Measurements from ENCODE around the gene TANC1.

TANC1 gene

DNA sequence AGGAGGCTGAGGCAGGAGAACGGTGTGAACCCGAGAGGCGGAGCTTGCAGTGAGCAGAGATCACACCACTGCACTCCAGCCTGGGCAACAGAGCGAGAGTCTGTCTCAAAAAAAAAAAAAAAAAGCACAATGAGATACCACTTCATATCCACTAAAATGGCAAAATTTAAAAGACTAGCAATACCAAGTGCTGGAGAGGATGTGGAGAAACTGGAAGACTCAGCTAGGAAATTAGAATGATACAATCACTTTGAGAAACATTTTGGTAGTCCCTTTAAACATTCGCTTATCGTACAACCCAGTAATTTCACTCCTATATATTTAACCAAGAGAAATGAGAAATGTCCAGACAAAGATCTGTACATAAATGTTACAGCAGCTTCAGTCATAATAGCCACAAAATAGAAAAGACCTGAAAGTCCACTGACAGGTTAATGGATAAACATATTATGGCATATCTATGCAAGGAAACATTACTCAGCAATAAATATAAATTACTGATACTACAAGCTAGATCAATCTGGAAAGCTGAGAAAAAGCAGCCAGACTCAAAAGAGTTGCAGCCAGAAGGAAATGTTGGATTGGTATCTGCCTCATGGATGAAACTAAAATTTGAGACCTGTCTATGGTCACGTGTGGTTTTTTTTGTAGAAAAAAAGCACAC is 278.0 kb downstream of the TANC1 start:
- DNase-seq (ENCODE audit: low read depth in 2 of 3, low spot score in 1 of 3), result no peak

DNA sequence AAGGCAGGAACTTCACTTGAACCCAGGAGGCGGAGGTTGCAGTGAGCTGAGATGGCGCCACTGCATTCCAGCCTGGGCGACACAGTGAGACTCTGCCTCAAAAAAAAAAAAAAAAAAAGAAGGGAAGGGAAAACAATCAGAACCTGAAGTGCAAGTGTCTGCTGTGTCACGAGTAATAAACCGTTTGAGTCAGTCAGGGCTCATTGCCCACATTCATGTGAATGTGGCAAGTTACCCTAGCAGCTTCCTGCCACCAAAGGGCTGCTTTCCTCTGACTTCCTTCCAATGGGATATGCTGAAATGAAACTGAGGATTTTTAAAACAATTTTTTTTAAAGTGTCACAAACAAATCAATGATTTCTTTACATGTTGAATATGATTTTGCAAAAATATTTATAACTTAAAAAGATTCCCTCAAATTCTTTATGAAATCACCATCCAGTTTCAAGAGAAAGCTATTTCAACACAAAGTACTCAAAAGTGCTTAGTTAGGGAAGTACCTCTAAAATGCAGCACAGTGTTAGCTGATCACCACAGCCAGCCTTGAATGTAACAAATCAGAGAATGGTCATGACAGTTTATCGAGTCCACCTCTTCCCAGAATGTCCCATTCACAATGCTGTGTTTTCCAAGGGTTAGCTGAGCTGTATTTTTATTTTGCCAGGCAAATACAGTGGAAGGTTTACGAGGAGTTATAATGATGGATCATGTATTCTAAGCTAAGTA is 281.7 kb downstream of the TANC1 start:
- no peak for DNase-seq (ENCODE audit: low read depth in 2 of 3, low spot score in 1 of 3)

DNA sequence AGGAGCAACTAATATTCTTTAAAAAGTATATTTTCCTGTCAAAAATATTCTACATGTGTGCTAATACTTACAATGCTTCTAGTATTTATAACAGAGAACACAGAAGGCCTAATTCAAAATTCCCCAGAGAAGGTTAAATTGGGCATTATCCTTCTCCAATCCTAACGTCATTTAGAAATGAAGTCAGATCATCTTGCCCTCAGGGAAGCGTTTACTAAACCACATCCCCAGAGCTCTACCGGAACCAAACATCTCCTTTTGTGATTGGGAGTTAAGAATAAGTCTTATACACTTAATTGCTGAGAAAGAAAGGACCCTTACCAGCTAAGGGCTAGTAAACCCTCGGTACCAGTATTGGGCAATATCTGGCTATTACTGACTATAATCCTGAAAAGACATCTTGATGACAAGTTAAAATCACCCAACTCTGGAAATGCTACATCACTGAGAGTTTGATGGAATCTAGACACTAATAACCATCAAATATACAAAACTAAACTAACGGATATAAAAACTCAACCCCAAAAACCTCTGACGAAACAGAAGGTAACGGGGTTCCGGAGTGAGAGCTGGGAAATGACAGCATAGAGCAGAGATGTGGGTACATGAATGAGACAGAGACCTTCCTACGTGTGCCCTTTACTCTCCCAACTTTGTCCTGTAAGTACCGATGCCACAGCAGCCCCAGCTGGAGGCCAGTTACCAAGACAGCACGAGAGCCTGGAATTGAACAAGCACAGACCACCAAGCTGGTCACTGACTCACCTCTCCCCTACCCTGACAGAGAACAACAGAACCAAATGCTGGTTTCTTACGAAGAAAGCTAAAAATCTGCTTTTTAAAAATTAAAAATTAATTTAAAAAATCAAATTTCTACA is 283.1 kb downstream of the TANC1 start:
- no peak for DNase-seq (ENCODE audit: low read depth in 2 of 3, low spot score in 1 of 3)

DNA sequence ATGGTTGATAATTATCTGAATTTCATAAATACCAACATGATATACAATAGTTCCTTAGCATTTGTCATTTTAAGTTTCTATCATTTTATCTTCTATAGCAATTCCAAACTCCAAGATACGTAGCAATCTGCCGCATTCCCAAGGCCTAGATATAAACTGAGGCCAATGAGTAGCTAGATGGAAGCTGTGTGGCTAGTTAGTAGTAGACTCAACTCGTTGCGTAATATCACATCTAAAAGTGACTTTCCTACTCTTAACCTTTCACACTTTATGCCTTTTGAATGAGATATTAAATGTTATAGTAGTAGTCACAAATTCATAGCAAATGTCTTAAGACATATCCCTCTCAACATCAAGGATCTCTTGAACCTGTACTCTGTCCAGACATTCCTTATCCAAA is 284.5 kb downstream of the TANC1 start:
- no peak for DNase-seq (ENCODE audit: low read depth in 2 of 3, low spot score in 1 of 3)

DNA sequence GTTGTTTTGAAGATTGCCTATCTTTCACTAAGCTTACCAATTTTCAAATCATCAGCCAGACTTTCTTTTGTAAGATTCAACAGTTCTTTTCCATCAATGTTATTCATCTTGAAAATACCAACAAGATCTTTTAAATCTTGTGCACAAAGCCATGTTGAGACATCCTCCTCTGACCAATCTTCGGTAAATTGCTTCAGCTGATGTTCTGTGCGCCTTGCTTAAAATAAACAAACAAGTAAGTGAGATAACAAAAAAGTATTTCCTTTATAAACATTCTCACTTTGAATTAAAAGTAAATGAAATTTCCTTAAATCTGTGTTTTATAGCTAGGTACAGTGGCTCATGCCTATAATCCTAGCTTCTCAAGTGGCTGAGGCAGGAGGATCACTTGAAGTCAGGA is 287.7 kb downstream of the TANC1 start:
- no peak for DNase-seq (ENCODE audit: low read depth in 2 of 3, low spot score in 1 of 3)

DNA sequence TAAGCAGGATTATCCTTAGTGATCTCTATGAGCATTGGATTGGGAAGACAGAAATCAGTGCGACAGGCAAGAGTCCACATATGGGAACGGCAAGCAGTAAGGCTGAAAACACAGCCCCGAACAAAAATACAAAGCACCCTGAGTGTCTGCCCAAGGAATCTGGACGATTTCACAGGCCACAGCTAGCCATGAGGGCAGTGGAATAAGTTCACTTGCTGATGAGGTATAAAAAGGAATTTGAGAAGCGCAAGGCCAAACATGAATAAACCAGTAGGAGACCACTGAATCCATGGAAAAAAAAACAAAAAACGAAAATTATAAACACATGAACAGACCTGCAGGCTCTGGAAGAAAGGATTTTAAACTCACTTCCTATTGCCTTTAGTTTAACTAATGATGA is 293.8 kb downstream of the TANC1 start:
- no peak for DNase-seq (ENCODE audit: low read depth in 2 of 3, low spot score in 1 of 3)

DNA sequence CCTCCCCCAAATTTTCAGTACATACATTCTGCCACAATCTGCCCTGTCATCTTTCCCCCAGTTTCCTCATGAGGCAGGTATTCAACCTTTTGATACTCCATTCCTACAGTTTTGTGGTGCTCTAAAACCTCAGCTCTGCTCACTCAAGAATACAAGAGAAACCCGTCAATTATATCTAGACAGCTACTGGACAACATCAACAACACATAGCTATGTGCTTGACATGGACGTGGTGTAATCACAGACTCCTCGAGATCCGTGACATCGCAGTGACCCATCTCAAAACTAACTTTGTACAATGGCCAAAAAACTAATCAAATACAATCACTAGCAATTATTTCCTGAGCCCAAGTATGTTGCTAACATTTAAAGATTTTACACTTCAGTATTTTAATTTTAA is 294.5 kb downstream of the TANC1 start:
- DNase-seq (ENCODE audit: low read depth in 2 of 3, low spot score in 1 of 3), result no peak

DNA sequence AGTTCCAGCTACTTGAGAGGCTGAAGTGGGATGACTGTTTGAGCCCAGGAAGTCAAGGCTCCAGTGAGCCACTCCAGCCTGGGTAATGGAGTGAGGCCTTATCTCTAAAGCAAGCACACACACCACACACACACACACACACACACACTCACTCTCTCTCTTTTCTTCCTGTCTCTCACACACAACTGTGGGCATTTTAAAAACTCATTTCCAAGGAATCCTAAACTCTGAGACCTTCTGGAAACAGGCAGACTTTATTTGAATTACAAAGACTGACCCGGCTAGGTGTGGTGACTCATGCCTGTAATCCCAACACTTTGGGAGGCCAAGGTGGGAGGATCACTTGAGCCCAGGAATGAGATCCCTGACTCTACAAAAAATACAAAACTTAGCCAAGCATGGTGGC is 296.7 kb downstream of the TANC1 start:
- DNase-seq (ENCODE audit: low read depth in 2 of 3, low spot score in 1 of 3), result no peak

DNA sequence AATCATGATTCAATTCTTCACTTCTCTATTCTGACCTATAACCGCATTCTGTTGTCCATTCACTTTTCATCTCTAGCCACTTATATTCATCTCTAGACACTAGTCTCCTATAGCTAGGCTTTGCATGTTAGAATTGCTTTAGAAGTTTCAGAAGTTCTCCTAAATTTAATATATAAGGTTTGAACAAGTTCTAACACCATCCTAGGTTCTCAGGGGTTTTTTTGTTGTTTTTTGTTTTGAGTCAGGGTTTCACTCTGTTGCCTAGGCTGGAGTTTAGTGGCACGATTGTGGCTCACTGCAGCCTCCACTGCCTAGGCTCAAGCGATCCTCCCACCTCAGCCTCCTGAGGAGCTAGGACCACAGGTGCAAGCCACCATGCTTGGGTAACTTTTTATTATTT is 298.1 kb downstream of the TANC1 start:
- no peak for DNase-seq (ENCODE audit: low read depth in 2 of 3, low spot score in 1 of 3)

DNA sequence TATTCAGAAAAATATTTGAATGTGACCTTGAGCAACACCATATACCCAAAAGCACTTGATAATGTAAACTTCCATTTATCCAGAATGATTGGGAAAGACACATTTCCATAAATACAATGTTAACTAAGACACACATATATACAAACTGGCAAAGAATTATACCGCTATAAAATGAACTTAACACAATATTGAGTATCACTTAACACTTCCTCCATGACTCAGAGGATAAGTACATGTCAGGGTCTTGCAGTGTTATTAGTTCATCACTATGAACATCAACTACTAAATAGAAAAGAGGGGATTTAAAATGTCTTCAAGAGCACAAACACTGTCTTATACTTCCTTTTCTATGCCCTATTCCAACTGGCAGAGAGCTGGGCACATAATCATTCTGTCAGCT is 299.5 kb downstream of the TANC1 start:
- DNase-seq (ENCODE audit: low read depth in 2 of 3, low spot score in 1 of 3), result no peak

DNA sequence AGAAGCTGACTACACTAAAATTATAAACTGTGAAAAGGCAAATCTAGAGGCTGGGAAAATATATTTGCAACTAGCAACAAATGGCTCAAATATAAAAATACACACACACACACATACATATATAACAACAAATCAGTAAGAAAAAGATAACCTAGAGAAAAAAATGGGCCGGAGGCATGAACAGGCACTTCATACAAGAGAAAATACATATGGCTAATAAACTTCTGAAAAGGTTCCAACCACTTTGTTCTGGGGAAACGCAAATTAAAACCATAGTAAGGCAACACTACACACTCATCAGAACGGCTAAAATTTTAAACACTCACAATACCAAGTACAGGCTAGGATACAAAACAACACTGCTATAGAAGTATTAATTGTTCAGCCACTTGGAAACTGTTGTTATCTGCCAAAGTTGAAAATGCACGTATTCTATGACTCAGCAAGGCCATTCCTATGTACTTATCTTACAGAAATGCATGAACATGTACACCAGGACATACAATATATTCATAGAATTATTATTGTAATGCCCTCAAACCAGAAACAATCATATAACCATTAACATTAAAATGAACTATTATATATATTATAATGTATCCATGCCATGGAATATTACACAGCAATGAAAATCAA is 302.4 kb downstream of the TANC1 start:
- no peak for DNase-seq (ENCODE audit: low read depth in 2 of 3, low spot score in 1 of 3)

DNA sequence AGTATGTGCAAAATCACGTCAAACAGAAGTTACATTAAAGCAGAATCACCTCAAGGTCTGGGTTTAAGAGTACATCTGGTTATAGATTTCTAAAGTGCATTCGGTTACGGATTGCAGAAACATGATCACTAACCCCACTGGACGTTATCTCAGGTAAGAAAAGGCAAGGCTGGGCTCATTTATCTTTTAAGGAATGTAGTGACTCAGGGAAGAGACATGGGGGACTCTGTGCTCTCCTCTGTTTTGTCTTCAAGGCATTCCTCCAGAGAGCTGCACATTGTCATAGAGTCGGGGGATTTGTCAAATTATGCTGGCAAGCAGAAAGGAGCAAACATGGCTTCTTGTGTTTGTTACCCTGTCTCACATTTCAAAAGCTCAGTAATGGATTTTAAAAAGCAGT is 303.7 kb downstream of the TANC1 start:
- no peak for DNase-seq (ENCODE audit: low read depth in 2 of 3, low spot score in 1 of 3)

DNA sequence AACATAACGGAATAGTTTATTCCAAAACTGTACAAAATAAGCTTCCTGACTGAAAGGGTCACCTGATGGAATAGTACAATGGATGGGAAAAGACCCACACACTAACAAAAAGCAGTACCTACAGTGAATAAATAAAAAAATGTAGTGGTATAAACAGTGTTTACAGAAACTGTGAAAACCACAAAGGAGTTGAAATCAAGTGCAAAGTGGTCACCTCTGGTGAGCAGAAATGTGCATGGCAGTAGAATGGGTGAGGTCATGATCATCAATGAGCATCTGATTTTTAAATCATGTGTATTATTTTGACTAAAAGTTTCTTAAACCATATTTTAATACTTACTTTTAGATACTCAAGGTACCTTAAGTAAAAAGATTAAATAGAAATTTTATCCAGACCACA is 306.7 kb downstream of the TANC1 start:
- DNase-seq (ENCODE audit: low read depth in 2 of 3, low spot score in 1 of 3), result no peak

DNA sequence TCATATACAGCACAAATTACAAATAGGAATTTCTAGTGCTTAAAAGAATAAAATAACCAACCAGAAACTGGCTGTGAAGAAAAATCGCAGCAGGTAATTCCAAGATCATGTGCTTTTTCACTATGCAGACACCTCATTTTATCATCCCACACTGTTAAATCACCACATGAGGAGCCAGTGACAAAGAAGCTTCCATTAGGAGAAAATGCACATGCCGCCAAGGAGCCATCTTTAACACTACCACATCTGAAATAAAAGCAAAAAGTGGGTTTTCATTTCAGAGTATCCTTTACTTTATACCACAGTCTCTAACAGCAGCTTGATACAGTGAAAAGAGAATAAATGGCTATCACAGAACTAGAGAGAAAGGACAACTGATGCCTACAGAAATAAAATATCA is 311.3 kb downstream of the TANC1 start:
- no peak for DNase-seq (ENCODE audit: low read depth in 2 of 3, low spot score in 1 of 3)

DNA sequence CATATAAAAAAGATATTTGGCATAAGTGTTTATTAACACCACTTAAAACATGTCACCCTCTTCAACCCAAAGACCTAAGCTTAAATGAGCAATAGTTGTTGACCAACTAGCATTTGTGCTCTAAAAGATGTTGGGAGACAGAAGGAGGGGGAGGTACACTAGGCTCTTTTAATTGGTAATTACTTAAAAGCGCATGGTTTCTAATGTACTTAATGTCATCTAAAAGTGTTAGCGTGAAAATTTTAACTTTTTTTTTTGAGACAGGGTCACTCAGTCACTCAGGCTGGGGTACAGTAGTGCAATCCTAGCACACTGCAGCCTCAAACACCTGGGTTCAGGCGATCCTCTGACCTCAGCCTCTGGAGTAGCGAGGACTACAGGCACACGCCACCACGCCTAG is 312.6 kb downstream of the TANC1 start:
- no peak for DNase-seq (ENCODE audit: low read depth in 2 of 3, low spot score in 1 of 3)

Data from stimulated activated CD4-positive, alpha-beta T cell treated with anti-CD3 and anti-CD28 coated beads, Interleukin-12 subunit alpha, Interleukin-12 subunit beta, amount 100 ng/mL, for 48 hours (primary cell).